Astrocyte of the hippocampus (primary cell): Measurements from ENCODE around the gene TVP23B.
"Not testable (repeated sequence)": the region's sequence is repeated elsewhere in the genome, so short reads cannot be mapped to it uniquely, and the experiment has no call there.

Experiments
- DNase-seq: peaks from one replicate; pipeline ENCODE4 v3.0.0; 2011; ENCODE audit warnings: low read depth, low spot score

The TVP23B gene

DNA sequence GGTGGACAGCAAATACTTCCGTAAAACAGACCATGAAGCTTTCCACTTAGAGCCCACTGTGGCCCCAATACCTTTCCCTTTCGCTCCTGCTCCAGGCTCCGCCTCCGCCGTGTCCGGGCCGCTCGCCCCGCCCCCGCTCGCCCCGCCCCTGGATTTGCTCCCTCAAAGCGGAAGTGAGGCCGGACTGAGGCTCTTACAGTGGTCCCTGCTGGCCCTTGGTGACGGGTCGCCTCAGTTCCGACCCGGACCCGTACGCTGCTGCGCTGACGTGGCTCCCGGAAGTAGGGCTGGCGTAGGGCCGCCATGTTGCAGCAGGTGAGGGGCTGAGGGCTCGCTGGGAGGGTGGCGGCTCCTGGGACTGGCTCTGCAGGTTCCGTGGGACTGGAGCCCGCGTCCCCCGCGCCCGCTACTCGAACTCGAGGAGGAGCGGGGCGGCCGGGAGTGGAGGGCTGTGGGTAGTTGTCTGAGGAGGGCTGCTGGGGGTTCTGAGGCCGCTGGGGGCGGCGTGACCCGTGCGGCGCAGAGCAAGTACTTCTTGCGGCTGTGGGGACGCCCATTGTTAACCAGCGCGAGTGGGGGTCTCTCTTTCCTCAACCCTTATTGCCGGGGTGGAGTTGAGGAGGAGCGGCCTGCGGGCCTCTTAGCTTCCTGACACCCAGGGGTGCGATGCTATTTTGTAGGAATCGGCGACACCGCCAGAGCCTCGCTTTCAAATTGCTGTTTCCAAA lies at the start of gene TVP23B:
Gene TVP23B (plus strand): TSS at position 193 of the 728 bp plus-strand sequence. CDS start 111 bp downstream, at position 304.
- DNase-seq, result peak; percentile 96

DNA sequence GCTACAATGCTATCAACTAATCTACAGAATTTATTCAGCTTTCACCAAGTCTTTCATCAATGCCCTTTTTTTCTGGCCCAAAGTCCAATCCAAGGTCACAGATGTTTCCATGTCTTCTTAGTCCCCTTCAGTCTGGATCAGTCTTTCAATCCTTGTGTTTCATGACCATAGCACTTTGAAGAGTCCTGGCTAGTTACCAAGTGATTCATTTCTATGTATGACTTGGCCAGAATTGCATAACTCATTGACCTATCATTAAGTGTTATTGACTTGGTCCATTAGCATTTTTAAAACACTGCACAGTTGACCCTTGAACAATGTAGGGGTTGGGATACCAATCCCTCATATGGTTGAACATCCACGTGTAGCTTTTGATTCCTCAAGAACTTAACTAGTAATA lies 48.5 kb upstream of the TVP23B start:
- DNase-seq, result not testable (repeated sequence)

DNA sequence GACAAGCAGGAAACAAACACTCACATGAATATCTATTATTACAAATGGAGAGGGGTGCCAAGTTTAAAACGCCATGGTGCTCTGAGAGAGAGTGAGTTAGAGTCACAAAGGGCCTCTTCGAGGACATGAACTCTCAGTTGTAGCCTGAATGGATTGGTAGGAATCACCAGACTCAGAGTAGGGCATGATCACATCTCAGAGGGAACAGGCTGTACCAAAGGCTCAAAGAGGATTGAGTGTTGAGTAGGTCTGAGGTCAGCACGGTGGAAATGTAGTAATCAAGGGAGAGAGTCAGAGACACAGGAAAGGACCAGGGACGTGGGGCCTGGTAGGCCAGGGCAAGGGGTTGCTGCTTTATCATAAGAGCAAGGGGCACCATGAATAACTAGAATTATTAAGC lies 47.6 kb upstream of the TVP23B start:
- DNase-seq, result not testable (repeated sequence)

DNA sequence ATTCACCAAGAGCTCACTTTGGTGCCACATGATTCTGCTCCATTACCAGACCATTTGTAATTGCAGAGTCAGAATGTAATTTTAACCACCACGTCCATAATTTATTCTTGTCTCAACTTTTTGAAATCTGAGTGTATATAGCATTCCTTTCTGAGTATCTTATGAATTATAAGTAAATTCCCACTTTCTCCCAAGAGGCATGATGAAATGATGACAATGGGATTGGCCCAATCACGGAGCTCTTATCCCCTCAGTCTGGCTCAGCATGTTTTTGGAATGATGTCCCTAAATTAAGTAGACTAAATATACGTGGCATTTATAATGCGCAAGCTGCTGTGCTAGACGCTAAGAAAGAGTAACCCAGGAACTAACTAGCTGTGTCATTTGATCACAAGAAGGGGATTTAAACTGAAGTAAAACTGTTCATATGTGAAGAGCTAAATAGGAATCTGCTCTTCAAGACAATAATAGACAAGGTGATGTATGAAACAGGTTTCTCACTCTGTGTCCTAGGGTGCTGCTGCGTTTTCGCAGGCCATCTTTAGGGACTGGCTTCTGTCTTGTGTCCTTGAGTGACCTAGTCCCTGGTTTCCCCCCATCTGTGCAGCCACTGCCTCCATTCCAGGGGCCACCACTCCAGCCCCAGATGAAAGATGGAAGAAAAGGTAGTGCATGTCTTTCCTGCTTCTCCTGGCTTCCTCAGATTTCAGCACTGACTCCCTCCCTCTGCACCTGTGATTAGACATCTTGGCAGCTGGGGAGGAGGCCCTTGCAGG lies 41.2 kb upstream of the TVP23B start:
- DNase-seq, result not testable (repeated sequence)

GRCh38 chr17:18741228-18741627 lies 39.8 kb upstream of the TVP23B start:
- DNase-seq, result not testable (repeated sequence)

DNA sequence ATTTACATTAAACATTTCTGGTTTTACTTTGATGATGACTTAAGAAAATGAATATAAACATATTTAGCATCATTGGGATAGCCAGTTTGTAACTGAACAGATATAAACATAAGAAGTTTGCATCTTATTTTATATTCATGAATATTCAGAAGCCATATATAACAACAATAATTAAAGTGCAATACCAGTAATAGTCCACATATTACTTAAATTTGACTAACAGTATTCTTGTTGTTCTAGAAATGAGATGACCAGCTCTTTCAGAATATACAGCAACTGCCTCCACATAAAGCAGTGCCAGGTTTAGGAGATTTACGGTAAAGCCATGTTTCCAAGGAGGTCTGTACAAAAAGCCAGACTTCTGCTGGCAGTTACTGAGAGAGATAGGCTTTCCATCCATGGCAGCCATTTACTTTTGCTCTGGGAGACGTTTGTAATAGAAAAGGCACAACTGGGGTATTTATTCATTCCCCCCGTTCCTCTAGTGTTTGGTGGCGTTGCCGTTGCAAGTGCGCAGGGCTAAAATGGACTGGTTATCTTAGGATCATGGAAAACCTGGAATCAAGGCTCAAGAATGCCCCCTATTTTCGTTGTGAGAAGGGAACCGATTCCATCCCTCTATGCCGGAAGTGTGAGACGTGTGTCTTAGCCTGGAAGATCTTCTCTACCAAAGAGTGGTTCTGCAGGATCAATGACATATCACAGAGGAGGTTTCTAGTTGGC lies 37.1 kb upstream of the TVP23B start, which contains the start of gene FBXW10:
Gene FBXW10 (plus strand): TSS at position 356 of the 723 bp plus-strand sequence. CDS start 191 bp downstream, at position 547.
- DNase-seq, result peak; percentile 9

- DNase-seq, result not testable (repeated sequence)
These were observed 36.3 kb upstream of the TVP23B start for GRCh38 chr17:18744726-18745125.

- DNase-seq, result not testable (repeated sequence)
These were observed 34.4 kb upstream of the TVP23B start for GRCh38 chr17:18746551-18746950.

DNA sequence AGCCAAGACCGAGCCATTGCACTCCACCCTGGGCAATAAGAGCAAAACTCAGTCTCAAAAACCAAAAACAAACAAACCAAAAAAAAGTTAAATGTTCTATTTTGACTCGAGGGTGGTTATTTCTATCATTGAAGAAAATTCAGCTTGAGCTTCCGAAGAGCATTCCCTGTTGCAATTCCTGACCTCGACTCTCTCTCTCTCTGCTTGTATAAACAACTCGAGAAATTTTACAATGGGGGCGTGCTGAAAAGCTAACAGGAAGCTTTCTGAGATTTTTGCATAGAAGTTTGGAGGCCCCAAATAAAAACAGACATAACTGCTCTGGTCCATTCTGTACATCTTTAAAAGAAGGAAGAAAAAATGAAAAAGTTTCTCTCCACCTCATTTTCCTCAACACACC lies 33.5 kb upstream of the TVP23B start:
- DNase-seq, result not testable (repeated sequence)

DNA sequence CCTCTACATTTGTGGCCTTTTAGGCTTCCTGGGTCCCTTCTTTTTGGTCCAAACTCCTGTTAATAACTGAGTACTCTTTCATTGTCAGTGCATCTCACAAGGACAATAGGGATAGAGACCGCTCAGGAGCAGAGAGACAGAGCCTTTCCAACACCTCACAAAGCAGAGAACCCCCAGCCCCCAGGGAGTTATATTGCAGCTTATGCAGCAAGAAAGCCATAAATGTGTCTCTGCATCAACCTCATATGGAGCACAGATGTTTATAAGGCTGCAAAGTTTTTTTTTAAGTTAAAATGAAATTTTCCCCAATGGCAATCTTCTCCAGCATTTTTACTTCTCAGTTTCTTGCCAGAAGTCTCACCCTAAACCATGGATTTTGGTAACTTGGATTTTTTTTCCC lies 30.7 kb upstream of the TVP23B start:
- DNase-seq, result not testable (repeated sequence)

- not testable (repeated sequence) for DNase-seq
These were observed 27.1 kb upstream of the TVP23B start for GRCh38 chr17:18753829-18754409.

DNA sequence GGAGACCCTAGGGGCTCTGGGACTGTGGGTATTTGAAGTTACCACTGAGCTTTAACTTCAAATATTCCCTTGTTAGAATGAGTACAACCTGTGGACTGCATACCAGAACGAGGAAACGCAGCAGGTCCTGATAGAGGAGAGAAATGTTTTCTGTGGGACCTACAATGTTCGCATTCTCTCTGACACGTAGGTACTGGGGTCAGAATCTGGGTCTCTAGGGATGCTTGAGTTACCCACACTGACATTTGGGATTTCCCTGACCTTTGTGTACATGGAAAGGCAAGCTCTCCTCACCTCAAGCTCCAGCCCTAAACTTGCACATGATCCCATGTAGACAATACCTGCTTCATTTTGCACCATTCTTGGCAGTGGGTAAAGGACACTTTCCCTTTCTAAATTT lies 25.0 kb upstream of the TVP23B start:
- DNase-seq, result not testable (repeated sequence)

- DNase-seq, result not testable (repeated sequence)
These were observed 23.5 kb upstream of the TVP23B start for GRCh38 chr17:18757368-18758044.

GRCh38 chr17:18758344-18758743 lies 22.6 kb upstream of the TVP23B start:
- DNase-seq, result not testable (repeated sequence)

GRCh38 chr17:18760221-18760620 lies 20.8 kb upstream of the TVP23B start:
- DNase-seq, result not testable (repeated sequence)

DNA sequence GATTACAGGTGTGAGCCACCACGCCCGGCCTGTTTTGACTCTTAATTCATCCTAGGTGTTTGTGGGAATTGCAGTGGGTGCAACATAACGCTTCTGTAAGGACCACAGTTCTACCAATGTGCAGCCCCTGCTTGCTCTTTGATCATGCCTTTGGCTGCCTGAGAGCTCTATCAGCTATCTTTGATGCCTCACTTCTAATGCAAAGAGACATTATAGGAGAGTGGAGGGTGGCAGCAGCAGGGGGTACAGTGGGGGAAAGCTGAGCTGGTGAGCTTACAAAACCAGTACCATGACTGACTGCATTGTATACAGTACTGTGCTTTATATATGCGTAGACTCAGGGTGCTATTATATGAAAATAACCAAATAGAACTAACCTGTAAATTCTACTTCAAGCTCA lies 10.4 kb upstream of the TVP23B start:
- DNase-seq, result not testable (repeated sequence)

DNA sequence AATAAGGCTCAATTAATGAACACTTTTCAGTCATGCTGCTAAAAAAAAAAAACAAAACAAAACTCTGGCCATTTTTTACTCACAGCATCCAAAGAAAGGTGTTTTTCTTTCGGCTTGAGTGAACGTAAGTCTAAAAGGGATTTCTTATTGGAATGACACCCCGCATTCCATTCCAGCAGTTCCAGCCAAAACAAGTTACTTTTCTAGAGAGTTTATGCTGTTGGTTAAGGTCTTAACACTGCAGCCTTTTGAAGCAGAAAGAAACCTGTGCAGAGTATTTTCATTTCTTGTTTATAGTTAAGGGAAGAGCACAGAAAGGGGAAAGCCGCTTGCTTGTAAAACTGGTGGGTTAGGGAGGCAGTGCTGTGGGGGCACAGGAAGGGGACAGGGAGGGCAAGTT lies 9.9 kb upstream of the TVP23B start:
- peak; percentile 55 for DNase-seq

DNA sequence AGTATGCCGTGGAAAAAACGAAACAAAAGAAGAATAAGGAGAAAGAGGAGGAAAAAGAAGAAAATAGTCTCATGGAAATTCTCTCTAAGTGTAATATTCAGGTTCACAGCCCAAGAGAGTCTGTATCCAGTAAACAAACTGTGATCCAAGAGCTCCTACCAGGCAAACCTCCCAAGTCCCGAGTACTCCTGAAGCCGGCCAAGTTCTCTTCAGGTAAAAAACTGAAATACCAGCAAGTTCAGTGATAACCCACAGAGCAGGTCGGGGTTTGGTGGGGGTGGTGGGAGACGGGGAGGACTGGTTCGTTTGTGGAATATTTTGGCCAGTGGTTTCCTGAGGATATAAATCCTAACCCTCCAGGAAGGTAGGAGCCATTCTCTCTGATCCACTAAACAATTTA lies 8.5 kb upstream of the TVP23B start:
- no peak for DNase-seq

- not testable (repeated sequence) for DNase-seq
These were observed 822 bp downstream of the TVP23B start for GRCh38 chr17:18781805-18782204.

DNA sequence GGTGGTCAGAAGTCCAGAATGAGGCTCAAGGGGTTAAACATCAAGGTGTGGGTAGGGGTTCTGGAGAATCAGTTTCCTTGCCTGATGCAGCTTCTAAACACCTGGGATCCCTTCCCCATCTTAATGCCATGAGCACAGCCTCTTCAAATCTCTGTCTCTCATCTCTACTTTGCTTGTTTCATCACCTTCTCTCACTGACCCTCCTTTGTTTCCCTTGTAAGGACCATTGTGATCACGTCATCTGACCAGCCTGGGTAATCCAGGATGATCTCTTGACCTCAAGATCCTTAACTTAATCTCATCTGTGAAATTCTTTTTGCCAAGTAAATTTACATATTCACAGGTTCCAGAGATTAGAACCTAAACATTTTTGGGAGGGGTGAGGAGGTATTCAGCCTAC lies 5.0 kb downstream of the TVP23B start:
- DNase-seq, result not testable (repeated sequence)

- not testable (repeated sequence) for DNase-seq
These were observed 5.9 kb downstream of the TVP23B start for GRCh38 chr17:18786890-18787289.
